Hepatocyte (in vitro differentiated cells): ENCODE data around the gene METTL25. TPM values are rescaled to one million over a fixed set of nuclear protein-coding genes. Genes with fewer than 3 reads are reported as not detected.

Experiments
- DNase-seq: peaks from one replicate; pipeline ENCODE4 v3.0.0-alpha.2; 2016; ENCODE audit warnings: low spot score
- H2AFZ ChIP-seq: fragments of 200-600 bp; sonication (generic); 2 replicates; pipeline ENCODE4 v1.6.0; 2016; ENCODE audit warnings: antibody characterized with exemption, mild to moderate bottlenecking
- H3K27ac ChIP-seq: fragments of 200-600 bp; sonication (generic); 2 replicates; pipeline ENCODE4 v1.5.1; 2016; ENCODE audit warnings: mild to moderate bottlenecking
- H3K27me3 ChIP-seq: fragments of 200-600 bp; sonication (generic); 2 replicates; pipeline ENCODE4 v1.6.1; 2016
- H3K36me3 ChIP-seq: fragments of 200-600 bp; sonication (generic); replicated peaks from 2 replicates; pipeline ENCODE4 v1.5.1; 2016; ENCODE audit warnings: low read depth; ENCODE audit not compliant: insufficient read depth
- H3K4me1 ChIP-seq: fragments of 200-600 bp; sonication (generic); 2 replicates; pipeline ENCODE4 v1.5.1; 2016; ENCODE audit warnings: mild to moderate bottlenecking, moderate library complexity; ENCODE audit not compliant: insufficient read depth
- H3K4me2 ChIP-seq: fragments of 200-600 bp; sonication (generic); 2 replicates; pipeline ENCODE4 v1.6.0; 2016
- H3K4me3 ChIP-seq: fragments of 200-600 bp; sonication (generic); 2 replicates; pipeline ENCODE4 v1.5.1; 2016; ENCODE audit warnings: mild to moderate bottlenecking
- H3K79me2 ChIP-seq: fragments of 200-600 bp; sonication (generic); 2 replicates; pipeline ENCODE4 v1.6.0; 2017; ENCODE audit warnings: mild to moderate bottlenecking
- H3K9me2 ChIP-seq: fragments of 200-600 bp; sonication (generic); replicated peaks from 2 replicates; pipeline ENCODE4 v1.6.0; 2017; ENCODE audit warnings: mild to moderate bottlenecking; ENCODE audit not compliant: insufficient read depth
- H3K9me3 ChIP-seq: fragments of 200-600 bp; sonication (generic); 2 replicates; pipeline ENCODE4 v1.5.1; 2016; ENCODE audit warnings: low read depth, mild to moderate bottlenecking
- H4K20me1 ChIP-seq: fragments of 200-600 bp; sonication (generic); 2 replicates; pipeline ENCODE4 v1.6.0; 2016; ENCODE audit warnings: mild to moderate bottlenecking; ENCODE audit not compliant: insufficient read depth, poor library complexity, severe bottlenecking
- EZH2 ChIP-seq: fragments of 200-600 bp; sonication (generic); IDR thresholded peaks from 2 replicates; pipeline ENCODE4 v1.6.1; 2016; ENCODE audit warnings: antibody characterized with exemption, mild to moderate bottlenecking, borderline replicate concordance
- EZH2phosphoT487 ChIP-seq: fragments of 200-600 bp; sonication (generic); IDR thresholded peaks from one replicate; pipeline ENCODE4 v1.6.1; 2018; ENCODE audit warnings: antibody characterized with exemption, mild to moderate bottlenecking, low read depth, moderate library complexity; ENCODE audit not compliant: unreplicated experiment, severe bottlenecking
- WGBS: methylation state at CpG from one replicate; pipeline ENCODE4 v1.1.6; 2016; ENCODE audit warnings: low lambda C conversion rate; ENCODE audit errors: missing lambda C conversion rate; 5-methylcytosine and 5-hydroxymethylcytosine counted together
- polyA plus RNA-seq: library from polyadenylated mRNA; unstranded; fragments of >200 nt; fragmentation: Nextera tagmentation; extraction: Ambion mirVana; gene quantifications from 2 replicates; pipeline ENCODE4 v1.2.1, GENCODE V29; 2016
- total RNA-seq: library from RNA; depleted of rRNA; stranded (reverse); fragments of >200 nt; gene quantifications from 2 replicates; pipeline ENCODE4 v1.2.3, GENCODE V29; 2014
- TF ChIP-seq, protein P1 (sequence below): fragments of 200-600 bp; sonication (generic); IDR thresholded peaks from 2 replicates; pipeline ENCODE4 v1.5.1; 2016; ENCODE audit warnings: antibody characterized with exemption, mild to moderate bottlenecking; ENCODE audit not compliant: poor library complexity

Gene METTL25
- total and polyA plus RNA-seq, 2 experiments from 2014 or later: 9.9 to 21.9 TPM

DNA sequence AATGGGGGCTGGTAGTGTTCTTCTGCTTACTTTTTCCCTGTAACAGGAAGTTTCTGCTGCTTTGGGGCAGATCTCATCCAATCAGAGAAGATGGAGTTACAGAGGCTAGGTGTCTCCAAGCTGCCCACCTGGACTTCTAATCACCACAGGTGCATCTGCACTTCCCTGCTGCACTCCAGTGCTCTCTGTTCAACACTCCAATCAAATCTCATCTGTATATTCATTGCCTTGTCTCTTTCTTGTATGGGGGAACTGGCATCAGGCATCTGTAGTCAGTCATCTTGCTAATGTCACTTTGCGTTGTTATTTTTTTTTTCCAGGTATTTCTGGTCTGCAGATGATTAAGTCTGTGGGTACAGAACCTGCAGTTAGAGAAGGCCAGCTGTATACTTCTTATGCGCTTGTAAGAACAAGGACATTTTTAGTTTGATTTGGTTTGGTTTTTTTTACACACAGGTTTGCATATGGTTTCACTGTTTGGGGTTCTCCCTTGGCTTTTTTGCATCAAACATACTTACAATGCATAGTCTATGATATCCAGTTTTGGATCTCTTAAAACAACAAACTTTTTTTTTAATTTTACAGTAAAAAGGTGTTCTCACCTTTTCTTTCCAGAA lies 116.0 kb downstream of the METTL25 start:
- Histone ChIP-seq H3K27ac (no peak overlapping the region), H3K36me3 (no peaks in the 10 kb centered on the region), H3K4me3 (no peak overlapping the region), H3K9me2 (no peaks in the 10 kb centered on the region), H3K27me3 (no peaks in the 10 kb centered on the region), H3K79me2 (no peaks in the 10 kb centered on the region), H3K4me2 (no peak overlapping the region), H2AFZ (no peak overlapping the region), H3K4me1 (no peaks in the 10 kb centered on the region), H3K9me3 (no peaks in the 10 kb centered on the region), H4K20me1 (no peaks in the 10 kb centered on the region)
- WGBS: 95% methylated on average over 2 of the region's 2 CpGs
- TF ChIP-seq EZH2phosphoT487 (no peak), EZH2 (no peak)
- TF ChIP-seq, protein P1, sequence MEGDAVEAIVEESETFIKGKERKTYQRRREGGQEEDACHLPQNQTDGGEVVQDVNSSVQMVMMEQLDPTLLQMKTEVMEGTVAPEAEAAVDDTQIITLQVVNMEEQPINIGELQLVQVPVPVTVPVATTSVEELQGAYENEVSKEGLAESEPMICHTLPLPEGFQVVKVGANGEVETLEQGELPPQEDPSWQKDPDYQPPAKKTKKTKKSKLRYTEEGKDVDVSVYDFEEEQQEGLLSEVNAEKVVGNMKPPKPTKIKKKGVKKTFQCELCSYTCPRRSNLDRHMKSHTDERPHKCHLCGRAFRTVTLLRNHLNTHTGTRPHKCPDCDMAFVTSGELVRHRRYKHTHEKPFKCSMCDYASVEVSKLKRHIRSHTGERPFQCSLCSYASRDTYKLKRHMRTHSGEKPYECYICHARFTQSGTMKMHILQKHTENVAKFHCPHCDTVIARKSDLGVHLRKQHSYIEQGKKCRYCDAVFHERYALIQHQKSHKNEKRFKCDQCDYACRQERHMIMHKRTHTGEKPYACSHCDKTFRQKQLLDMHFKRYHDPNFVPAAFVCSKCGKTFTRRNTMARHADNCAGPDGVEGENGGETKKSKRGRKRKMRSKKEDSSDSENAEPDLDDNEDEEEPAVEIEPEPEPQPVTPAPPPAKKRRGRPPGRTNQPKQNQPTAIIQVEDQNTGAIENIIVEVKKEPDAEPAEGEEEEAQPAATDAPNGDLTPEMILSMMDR: no peak
- DNase-seq: no peak

DNA sequence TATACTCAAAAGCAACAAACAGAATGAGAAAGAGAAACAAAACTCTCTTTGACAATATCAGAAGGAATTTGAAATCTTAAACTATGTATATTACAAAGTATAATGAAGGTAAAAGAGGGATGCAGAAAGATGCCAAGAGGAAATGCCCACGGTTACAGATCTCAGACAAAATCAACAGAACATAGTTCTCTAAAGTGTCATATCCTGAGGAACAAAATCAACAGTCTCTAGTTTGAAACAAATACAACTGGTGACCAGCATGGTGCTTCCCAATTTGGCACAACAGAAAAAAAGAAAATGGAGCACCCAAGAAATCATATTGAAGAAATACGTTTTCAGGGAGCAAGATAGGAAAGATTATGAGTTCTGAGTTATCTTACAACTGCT lies 116.5 kb downstream of the METTL25 start:
- no peaks in the 10 kb centered on the region for H3K36me3 ChIP-seq
- H3K9me2 ChIP-seq: no peaks in the 10 kb centered on the region
- WGBS: 74% methylated on average over 2 of the region's 2 CpGs
- no peak overlapping the region for H3K4me2 ChIP-seq
- H3K4me1 ChIP-seq: no peaks in the 10 kb centered on the region
- no peaks in the 10 kb centered on the region for H4K20me1 ChIP-seq
- no peak overlapping the region for H2AFZ ChIP-seq
- no peak overlapping the region for H3K27ac ChIP-seq
- no peaks in the 10 kb centered on the region for H3K9me3 ChIP-seq
- TF ChIP-seq, protein P1: no peak
- TF ChIP-seq EZH2: no peak
- TF ChIP-seq EZH2phosphoT487: no peak
- no peak for DNase-seq
- H3K27me3 ChIP-seq: no peaks in the 10 kb centered on the region
- no peaks in the 10 kb centered on the region for H3K79me2 ChIP-seq
- no peak overlapping the region for H3K4me3 ChIP-seq

DNA sequence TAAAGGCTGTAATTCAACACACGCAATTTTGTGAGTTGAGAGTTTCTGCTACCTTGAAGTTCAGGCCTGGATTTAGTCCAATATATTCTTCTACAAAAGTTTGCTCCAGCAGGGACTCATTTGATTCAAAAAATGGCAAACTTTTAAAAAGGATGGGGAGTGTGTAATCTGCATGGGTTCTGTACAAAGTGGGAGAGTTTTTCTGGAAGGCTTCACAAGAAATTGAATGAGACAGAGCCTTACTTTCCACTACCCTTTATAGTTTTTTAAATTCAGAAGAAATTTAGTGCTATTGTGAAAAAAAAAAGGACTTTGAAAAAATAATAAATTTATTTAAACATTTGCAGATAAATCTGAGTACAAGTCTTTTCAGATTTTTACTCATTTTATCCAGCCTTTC lies 116.9 kb downstream of the METTL25 start:
- no peaks in the 10 kb centered on the region for H3K4me1 ChIP-seq
- no peaks in the 10 kb centered on the region for H3K27me3 ChIP-seq
- no peaks in the 10 kb centered on the region for H3K9me2 ChIP-seq
- H4K20me1 ChIP-seq: no peaks in the 10 kb centered on the region
- H3K79me2 ChIP-seq: no peaks in the 10 kb centered on the region
- H3K36me3 ChIP-seq: no peaks in the 10 kb centered on the region
- no peak overlapping the region for H2AFZ ChIP-seq
- TF ChIP-seq EZH2 (no peak), EZH2phosphoT487 (no peak)
- TF ChIP-seq, protein P1: no peak
- no peak overlapping the region for H3K4me3 ChIP-seq
- H3K27ac ChIP-seq: no peak overlapping the region
- no peak overlapping the region for H3K4me2 ChIP-seq
- 88% methylated on average over 1 of the region's 1 CpG for WGBS
- DNase-seq: no peak
- no peaks in the 10 kb centered on the region for H3K9me3 ChIP-seq
